Stimulated activated CD4-positive, alpha-beta T cell treated with anti-CD3 and anti-CD28 coated beads, Interleukin-4, amount 100 ng/mL, for 4 hours (primary cell): Measurements from ENCODE around the gene NIPAL1.

ENCODE experiments used
- DNase-seq, 2 experiments: peaks; one replicate each; pipeline ENCODE4 v3.0.0-alpha.2; 2020

The NIPAL1 gene

DNA sequence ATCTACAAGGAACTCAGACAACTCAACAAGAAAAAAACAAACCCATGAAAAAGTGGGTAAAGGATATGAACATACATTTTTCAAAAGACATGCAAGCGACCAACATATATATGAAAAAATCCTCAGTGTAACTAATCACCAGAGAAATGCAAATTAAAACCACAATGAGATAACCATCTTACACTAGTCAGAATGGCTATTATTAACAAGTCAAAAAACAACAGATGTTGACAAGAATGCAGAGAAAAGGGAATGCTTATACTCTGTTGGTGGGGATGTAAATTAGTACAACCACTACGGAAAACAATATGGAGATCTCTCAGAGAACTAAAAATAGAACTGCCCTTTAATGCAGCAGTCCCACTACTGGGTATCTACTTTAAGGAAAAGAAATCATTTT, 12.1 kb downstream of the NIPAL1 start:
- no peak for DNase-seq

GRCh38 chr4:48030470-48030869, 13.9 kb downstream of the NIPAL1 start:
- no peak for DNase-seq

DNA sequence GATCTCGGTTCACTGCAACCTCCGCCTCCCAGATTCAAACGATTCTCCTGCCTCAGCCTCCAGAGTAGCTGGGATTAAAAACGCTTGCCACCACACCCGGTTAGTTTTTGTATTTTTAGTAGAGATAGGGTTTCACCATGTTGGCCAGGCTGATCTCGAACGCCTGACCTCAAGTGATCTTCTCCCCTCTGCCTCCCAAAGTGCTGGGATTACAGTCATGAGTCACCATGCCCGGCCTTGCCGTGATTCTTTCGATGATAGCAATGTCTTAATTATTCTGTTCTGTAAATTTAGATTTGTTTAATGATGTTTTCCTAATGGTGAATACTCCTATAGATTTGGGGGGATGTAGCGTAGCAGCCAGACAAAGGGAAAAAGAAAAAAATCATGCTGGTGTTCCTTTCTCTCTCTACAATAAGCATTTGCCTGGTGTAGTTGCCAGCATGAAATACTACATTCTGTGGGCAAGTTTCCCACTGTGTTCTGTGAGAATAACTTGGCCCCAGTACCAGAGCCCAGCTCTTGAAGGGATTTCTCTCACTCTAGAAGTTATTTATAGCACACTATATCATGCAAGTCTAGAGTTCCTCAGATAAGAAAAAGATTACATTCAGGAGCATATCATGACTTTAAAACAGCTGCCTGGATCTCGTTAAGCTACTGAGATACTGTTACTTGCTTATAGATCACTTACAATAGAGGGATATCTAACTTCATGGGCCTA, 15.4 kb downstream of the NIPAL1 start:
- DNase-seq: no peak

DNA sequence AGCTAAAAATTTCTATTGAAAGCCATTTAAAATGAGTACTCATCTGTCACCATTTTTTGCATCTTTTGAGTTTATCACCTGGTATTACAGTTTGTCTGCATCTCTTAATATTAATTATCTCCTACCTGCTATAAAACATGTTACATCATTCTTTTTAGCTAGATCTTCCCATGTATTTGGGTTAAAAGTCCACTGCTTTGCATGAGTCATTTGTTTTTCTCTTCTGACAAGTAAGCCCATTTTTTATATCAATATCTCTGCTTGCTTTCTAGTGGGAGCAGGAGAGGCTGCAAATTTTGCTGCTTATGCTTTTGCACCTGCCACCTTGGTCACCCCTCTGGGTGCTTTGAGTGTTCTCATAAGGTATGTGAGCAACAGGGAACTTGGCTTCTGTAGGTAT, 16.1 kb downstream of the NIPAL1 start:
- no peak for DNase-seq

DNA sequence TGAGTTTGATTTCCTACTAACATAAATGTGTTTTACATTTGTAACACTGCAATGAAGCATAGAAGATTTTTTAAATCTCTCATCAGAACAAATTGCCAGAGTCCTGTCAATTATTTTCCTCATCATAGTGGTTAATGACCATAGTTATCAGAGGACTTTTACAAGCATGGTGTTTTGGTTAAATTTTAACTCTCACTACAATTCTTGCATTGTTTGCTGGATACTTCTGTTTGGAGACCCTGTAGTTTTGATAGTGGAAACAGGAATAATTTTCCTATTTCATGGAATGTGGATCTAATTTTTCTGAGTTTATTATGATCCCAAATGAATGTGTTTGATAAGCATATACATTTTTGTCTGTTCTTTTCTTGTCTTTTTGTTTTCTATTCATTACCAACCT, 16.8 kb downstream of the NIPAL1 start:
- no peak for DNase-seq

GRCh38 chr4:48033825-48034413, 17.3 kb downstream of the NIPAL1 start:
- DNase-seq: peak; percentile 56 to 59

DNA sequence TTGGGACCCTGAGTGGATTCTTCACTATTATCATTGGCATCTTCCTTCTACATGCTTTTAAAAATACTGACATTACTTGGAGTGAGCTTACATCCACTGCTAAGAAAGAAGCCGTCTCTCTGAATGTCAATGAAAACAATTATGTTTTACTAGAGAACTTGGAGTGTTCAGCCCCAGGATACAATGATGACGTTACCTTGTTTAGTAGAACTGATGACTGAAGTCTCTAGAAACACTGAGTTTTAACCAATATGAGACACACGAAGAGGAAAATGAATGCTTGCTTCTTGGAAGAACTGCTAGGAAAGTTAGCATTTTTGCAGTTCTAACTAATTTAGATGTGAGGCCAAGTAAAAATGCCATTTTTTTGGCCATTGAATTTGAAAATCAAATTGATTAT, 19.4 kb downstream of the NIPAL1 start:
- DNase-seq: no peak

- no peak for DNase-seq
Measured at GRCh38 chr4:48037117-48037462, 20.5 kb downstream of the NIPAL1 start.

GRCh38 chr4:48038666-48039065, 22.1 kb downstream of the NIPAL1 start:
- DNase-seq: no peak

DNA sequence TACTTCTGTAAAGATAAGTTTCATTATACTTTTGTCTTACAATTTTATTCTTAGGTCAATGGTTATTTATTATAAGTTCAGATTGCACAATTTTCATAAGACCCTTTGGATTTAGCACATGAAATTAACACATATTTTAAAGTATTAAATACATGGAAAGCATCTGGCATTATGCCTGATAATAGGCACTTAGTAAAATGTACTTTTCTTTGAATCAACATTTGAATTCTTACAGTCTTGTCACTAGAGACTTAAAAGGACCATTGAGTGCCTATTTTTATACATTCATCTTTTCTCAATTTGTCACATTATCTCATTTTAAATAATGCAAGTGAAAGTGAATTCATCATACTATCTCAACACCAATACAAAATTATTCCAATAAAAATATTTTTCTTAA, 23.0 kb downstream of the NIPAL1 start:
- DNase-seq: no peak

- peak; percentile 29 to 45 for DNase-seq
Measured at GRCh38 chr4:48041535-48042137, 25.1 kb downstream of the NIPAL1 start.

DNA sequence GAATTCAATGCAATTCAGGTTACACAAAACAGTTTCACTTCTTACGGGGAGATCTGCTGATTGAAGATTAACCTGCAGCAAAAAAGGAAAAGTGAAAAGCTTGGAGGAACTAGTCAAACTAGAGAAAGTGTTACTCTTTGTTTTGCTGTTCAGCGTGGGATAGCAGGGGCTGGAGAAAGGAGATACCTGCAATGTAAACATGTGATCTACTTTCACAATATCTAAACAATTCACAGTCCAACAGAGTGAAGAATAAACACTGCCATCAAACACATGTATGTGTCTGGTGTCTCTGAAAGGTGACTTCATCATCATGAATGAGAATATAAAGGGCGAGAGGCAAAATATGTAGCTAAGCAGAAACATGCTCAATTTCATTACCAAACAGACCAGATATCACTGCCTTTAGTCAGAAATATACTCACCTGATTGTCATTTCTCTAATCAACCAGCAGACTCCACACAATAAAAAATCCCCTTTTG, 26.4 kb downstream of the NIPAL1 start:
- DNase-seq: no peak

DNA sequence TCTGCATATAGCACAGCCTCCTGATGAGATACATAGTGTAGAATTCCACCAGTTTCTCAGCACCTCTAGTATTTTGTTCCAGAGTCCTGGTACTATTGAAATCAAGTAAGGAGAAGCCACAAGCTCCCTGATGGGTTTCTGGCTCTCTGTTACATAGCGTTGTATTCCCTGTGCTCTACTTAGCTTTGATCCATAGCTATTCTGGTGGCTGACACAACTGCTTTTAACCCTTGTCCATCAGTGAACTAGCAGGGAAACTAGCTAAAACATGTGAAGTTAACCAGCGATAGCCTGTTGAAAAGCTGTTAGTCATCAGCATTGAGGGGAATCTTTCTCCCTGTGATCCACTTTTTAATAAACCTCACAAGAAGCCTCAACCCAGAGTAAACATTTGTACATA, 26.9 kb downstream of the NIPAL1 start:
- DNase-seq: no peak

GRCh38 chr4:48044298-48044697, 27.7 kb downstream of the NIPAL1 start:
- DNase-seq: no peak

- DNase-seq: no peak
Measured at GRCh38 chr4:48046059-48046458, 29.5 kb downstream of the NIPAL1 start.

GRCh38 chr4:48047421-48047844, 30.9 kb downstream of the NIPAL1 start:
- peak; percentile 55 to 73 for DNase-seq

- DNase-seq: no peak
Measured at GRCh38 chr4:48047896-48048295, 31.3 kb downstream of the NIPAL1 start.

- no peak for DNase-seq
Measured at GRCh38 chr4:48049483-48049882, 32.9 kb downstream of the NIPAL1 start.

- DNase-seq: no peak
Measured at GRCh38 chr4:48051078-48051477, 34.5 kb downstream of the NIPAL1 start.

- DNase-seq: no peak
Measured at GRCh38 chr4:48058617-48059530, 42.3 kb downstream of the NIPAL1 start.

- no peak for DNase-seq
Measured at GRCh38 chr4:48064349-48064748, 47.8 kb downstream of the NIPAL1 start.

GRCh38 chr4:48065587-48066052, 49.0 kb downstream of the NIPAL1 start:
- no peak for DNase-seq

GRCh38 chr4:48067536-48067935, 51.0 kb downstream of the NIPAL1 start:
- DNase-seq: no peak
